HG03378 (cell line): ENCODE data around the gene P2RX5.

Experiments used
- ATAC-seq: cut with Tn5 transposase; IDR thresholded peaks from one replicate; pipeline ENCODE4 v1.9.1; 2021; ENCODE audit warnings: mild to moderate bottlenecking, moderate library complexity; ENCODE audit not compliant: unreplicated experiment

The P2RX5 gene

DNA sequence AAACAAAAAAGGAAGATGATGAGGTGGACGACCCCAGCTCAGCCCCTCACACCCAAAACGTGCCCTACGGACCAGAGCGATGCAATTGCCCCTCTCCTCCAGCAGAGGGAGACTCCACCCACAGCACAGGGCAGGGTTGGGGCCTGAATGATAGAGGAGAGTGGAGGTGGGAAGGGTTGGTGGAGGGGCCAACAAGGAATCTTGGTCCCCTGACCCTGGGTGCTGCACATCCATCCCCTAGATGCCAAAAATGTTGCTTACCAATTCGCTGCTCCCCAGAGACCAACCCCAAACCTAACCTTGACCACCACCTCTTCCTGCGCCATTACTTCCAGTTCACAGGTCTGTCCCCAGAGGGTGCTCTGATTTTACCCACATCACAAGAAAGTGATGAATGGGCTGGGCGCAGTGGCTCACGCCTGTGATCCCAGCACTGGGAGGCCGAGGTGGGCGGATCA lies 12.9 kb downstream of the P2RX5 start:
- ATAC-seq, result no peak

DNA sequence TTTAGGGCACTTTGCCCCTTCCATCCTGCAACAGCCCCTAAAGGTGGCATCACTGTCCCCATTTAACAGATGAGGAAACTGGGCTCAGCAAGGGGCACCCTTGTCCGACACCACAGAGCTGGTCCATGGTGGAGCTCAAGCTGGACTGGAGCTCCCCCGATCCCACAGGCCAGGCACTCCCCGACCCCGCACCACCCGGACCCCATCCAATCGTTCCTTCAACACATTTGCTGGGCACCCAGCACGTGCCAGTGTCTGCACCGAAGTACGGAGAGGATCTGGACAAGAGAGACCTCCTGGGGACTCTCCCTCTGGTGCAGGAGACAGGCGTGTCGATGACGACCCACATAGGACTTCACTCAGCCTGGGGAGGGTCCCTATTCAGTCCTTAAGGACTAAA lies 13.9 kb downstream of the P2RX5 start:
- no peak for ATAC-seq

DNA sequence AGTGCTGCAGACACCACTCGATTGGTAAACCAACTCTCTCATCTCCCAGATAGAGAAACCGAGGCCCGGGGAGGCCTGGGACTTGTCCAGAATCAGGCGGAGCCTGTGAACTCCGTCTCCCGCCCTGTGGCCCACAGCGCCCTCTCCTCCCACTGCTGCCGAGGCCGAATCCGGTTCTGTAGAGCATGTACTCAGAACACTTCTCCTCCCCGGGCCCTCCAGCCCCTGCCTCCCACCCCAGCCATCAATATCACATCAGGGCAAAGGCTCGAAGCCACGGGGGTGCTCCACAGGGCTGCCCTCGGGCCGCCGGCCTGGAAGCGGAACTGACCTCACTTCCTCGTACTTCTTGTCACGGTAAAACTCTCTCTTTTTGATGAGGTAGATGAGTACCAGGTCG lies 14.4 kb downstream of the P2RX5 start:
- ATAC-seq, result no peak

DNA sequence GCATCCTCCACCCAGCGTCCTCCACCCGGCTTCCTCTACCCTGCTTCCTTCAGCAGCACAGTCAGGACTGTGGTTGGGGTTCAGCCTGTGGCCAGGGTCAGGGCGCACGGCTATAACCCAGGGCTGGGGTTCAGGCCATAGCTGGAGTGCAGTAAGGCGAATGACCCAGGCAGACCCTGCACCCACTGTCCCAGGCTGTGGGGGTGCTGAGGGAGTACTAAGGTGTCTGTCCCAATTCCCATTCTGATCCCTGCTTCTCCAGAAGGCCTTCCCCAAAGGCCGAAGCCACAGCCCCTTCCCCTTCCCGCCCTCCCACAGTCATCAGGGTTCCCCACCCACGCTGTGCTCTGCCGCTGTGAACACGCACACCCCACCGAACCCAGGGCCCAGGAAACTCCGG lies 14.9 kb downstream of the P2RX5 start:
- ATAC-seq, result no peak

DNA sequence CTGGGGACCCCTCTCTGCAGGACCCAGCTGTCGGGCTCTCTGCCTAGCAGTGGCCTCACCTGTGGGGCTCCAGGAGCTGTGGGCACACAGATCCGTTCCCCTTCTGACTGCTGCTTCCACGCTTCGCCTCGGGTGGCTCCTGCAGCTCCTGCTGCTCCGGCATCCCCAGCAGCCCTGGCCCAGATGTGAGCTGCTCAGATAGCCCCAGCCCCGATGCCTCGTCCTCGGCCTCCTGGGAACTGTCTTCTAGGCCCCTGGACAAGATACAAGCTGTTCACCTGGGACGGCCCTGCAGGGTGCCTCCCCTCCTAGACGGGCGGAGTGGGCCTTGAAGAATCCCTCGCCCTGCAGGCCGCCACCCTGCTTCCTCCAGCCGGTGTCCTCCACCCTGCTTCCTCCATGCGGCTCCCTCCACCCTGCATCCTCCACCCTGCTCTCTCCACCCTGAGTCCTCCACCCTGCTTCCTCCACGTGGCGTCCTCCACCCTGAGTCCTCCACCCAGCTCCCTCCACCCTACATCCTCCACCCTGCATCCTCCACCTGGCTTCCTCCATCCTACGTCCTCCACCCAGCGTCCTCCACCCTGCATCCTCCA lies 16.3 kb downstream of the P2RX5 start:
- ATAC-seq, result no peak

DNA sequence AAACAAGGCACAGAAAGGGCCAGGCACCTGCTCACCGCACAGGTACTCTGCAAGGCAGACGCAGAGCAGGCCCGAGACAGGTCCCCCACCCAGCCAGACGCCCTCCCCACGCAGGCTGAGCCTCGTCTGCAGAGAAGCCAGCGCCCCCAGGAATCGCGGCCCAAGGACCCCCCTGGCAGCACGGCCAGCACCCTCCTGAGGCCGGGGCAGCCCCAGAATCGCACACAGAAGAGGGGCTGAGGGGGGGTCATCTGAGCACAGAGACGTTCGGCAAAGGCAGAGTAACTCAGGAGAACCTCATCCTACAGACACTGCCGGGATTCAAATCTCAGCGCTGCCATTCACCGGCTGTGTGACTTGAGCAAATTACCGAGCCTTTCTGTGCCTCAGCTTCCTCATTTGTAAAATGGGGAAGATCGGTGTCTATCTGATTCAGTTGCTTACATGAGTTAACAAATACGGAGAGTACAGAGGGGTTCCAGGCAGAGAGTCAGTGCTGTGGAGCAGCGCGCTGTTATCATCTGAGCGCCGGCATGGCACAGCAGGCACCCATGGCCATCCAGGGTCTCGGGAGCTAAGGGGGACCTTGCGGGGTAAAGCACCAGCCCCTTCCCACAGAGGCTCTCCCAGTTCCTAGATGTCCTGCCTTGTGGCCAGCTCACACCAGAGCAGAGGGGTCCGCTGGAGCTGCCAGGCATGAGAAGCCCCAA lies 17.0 kb downstream of the P2RX5 start:
- ATAC-seq, result no peak

DNA sequence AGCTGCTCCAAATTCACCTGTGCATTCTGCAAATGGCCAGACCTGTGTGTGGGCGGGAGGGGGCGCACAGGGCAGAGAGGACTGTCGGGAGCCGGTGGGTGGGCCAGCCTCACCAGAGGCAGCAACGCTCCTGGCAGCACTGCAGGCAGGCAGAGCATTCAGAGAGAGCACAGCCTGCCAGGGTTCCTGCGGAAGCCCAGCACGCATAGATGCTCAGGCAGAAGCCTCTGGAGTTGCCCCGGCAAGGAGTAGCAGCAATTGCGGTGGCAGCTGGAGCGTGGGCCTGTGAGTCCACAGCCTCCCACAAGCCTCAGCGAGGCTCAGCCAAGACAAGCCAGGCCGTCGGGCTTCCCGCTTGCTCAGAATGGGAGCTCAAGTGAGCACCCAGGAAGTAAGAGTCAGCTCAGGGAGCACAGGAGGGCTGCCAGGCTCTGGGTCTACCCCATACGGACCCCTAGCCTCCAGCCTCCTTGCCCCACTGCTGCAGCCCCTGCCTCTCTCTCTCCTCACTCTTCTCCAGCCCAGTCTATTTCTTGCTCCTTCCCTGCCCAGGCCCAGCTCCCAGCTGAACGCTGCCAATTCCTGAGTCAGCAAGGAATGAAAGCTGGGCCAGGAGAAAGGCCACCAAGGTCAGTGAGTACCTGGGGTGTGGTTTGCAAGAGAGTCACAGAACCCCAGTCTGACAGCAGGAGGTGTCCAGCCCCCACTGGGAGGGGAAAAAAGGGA lies 17.7 kb downstream of the P2RX5 start:
- no peak for ATAC-seq

DNA sequence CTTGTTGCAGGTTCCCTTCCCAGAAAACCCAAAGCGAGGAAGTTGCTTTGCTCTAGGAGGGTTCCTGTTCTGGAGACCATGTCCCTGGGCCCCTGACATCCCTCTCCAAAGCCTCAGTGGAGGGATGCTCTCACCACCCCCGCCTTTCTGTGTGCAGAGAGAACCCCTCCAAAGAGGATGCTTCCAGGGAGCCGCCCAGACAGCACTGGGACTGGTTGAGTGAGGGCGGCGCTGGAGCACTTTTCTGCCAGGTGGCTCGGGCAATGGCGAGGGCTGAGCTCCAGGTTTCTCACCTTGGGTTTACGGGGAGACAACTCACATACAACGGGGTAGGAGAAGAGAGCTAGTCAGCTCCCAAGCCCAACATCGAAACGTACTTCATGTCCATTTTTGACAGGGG lies 20.1 kb downstream of the P2RX5 start:
- ATAC-seq, result no peak

DNA sequence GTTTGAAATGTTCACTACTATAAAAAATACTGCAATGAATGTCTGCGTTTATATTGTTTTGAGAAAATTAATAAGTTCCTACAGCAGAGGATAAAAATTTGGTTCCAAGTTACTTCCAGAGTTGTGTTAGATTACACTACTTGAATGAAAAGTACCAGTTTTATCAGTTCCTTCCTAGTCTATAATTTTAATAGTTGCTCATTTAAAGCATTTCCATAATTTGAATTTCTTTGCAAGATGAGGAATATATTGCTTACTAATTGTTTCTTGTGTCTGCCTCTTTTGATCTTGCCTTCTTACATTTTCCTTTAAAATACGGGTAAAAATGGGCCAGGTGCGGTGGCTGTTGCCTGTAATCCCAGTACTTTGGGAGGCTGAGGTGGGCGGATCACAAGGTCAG lies 23.4 kb downstream of the P2RX5 start:
- ATAC-seq, result no peak

DNA sequence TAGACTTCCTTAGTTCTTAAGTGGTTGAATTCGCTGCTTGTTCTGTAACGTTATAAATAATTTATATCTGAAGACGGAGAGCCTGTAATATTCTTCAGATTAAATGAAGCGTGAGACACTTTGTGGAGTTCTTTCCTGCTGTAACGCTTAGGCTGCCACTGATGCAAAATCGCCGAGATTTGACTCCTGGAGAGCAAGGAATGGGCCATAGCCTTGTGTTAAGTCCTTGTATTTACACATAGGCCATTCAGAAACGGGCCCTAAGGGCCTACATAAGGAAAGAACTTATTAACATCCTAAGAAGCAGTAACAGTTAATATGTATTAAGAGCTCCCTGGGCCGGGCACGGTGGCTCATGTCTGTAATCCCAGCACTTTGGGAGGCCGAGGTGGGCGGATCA lies 26.4 kb downstream of the P2RX5 start:
- no peak for ATAC-seq

DNA sequence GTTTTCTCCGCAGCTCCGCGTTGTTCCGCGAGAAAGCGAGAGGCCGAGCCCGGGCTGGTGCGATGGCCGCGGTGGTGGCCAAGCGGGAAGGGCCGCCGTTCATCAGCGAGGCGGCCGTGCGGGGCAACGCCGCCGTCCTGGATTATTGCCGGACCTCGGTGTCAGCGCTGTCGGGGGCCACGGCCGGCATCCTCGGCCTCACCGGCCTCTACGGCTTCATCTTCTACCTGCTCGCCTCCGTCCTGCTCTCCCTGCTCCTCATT lies 26.9 kb downstream of the P2RX5 start:
- no peak for ATAC-seq

DNA sequence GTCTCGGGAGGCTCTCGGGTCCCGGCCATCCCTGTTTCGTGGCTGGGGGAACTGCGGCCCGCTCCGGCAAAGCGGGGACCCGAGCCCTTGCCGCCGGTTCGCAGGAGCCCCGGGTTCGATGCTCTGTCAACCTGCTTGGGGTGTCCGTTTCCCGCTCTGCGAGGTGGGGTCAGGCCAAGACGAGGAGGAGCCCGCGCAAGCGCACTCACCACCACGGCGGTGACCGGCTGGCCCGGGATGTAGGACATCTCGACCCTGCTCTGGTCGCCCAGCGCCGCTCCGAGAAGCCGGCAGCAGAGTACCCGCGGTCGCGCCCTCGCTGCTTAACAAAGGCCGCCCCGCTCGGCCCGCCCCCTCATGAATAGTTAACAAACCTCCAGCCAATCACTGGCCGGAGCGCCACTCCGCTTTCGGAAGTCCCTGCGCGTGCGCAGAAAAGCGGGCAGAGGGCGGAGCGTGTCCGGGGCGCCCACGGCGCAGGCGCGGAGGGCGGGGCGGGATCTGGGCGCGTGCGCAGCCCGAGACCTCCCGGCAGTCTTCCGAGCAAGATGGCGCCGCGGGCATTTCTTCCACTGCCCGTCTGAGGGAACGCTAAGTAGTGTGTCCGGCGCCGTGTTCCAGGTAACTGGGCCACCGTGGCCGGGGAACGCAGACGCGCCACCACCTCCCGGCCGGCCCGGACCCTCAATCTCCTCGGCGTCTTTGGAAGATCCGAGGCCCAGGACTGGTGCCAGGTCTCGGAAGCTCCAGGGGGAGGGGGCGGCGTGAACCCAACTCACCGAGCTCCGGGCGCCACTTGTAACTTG lies 27.5 kb downstream of the P2RX5 start, which contains the start of the genes EMC6 and TAX1BP3:
Gene EMC6, plus strand, starts transcription at position 534 of the 806 bp plus-strand sequence. CDS start 335 bp downstream, outside the sequence.
Gene TAX1BP3, minus strand, starts transcription at position 300 of the 806 bp plus-strand sequence. Its CDS starts 52 bp downstream, at position 248.
- ATAC-seq, result peak; percentile 84

DNA sequence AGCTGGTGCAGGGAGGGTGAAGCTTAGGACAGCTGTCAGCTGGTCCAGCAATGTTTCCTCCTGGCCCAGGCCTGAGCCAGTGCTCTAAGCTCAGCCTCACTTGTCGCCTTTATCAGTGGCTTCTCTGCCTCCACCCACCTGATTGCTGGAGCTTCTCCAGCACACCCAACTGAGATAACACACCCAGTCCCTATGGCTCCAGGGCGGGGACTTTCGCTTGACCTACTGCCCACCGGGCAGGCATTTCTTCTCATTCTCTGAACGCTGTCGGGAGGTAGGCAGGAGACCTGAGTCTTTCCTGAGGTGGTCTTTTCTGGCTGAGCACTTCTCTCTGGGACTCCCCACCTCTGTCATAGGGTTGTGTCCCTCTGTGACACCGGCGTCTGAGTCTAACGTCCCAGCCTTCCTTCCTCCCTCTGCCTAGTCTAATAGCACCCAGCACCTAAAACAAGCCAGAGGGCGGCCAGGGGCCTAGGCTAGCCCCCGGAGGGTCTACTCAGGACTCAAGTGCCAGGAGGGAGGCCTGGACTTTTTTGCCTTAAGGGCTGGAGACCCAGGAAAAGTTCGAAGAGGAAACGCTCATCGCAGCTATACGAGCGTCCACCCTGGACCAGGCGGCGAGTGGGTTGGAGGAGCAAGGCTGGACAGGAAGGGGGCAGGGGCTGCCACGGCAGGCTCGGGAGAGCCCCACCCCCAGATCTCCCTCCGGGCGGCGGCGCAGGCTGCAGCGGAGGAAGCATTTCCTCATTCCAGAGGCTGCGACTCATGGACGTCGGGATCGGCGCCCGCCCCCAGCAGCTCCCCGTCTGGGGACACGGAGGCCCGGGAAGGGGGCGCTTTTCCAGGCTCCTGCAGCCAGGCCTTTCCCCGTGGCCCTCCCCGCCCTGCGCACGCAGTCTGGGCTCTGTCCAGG lies 28.3 kb downstream of the P2RX5 start:
- ATAC-seq, result peak; percentile 10

DNA sequence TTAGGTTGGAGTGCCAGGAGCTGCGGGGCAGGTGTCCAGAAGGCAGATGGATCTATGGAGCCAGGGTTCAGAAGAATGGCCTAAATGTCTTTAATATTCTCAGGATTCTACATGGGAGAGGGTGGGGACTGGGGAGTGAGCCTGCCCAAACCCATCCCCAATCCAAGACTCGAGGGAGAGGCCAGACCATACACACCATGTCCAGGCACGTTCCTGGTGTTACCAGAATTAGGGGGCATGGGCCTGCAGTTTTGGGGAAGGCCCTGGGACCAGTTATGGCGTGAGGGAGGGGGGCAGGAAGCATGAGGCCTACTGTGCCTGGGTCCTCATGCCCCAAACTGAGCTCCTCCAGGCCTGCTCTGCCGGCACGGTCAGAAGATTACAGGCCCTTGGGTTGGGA lies 29.4 kb downstream of the P2RX5 start:
- ATAC-seq, result no peak

DNA sequence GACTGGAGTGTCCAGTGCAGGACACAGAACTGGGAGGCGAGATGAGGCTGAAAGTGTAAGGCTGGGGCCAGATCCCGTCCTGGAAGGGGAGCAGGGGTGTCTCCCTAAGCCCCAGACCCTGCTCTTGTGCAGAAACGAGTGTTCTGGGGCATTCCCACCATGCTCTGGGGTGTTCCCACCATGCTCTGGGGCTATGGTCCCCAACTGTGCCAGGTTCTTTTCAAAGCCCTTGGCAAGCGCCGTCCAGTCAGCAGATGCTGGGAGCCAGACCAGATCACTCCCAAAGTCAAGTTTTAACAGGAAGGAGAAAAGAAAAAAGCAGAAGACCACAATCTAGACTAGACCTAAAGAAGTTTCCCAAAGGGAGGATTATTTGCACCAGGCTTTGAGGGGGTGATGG lies 30.1 kb downstream of the P2RX5 start:
- no peak for ATAC-seq

DNA sequence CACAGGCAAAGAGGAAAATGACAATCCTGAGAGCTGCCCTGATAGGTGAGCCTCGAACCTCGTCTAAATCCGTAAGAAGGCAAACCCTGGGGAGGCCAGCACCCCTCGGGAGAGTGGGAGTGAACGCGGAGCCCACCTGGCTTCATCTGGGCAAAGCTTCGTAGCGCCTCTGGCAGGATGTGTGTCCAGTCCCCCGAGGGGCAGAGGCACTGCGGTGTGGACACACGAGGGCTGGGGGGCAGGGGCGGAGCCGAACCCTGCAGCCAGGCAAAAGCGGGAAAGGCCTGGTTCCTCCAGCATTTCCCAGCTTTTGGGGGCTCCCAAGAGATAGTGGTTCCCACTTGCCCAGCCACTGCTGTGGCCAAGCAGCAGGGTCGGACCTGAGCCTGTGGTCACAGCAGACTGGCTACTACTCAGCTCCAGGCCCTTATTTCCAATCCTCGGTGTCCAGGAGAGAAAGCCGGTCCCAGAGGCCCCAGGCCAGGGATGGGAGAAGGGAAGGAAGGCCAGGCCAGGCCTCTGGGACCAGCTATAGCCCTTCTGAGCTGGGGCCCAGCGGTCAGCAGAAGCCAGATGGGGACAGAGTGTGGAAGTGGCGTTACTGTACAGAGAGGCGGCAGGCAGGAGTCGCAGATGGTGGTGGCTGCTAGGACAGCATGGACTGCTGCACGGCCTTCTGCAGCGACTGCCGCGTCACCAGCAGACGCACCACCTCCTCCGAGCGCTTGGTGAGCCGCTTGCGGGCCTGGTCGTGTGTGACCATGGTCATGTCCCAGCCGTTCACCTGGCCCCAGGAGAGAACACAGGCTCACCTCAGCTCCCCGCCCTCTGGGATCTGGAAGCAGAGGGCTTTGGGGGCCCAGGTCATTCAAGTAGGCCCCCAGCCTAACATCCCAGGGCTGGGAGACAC lies 32.6 kb downstream of the P2RX5 start:
- ATAC-seq, result no peak

DNA sequence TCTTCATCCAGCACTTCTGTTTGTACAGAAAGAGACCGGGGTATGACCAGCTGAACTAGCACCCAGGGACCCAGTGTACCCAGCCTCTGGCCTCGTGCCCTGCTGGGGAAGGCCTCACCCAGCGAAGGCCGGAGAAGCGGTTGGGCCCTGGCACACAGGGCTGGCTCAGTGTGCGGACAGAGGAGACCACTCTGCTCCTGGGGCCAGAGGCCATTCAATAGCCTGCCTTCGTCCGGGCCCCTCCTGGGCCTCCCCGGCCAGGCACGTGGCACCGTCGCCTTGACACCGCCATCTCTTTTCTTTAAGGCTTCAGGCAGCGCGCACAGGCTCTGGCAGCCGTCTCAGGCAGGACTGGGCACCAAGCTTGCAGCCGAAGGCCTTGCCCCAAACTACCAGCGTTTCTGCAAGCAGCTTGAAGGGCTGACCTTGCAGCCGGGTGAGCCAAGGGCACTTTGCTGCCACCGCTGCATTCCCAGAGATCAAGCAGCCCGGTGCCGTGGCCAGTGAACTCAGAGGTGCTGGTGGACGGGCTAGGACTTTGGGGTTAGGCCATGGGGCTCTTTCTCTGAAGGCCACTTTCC lies 35.6 kb downstream of the P2RX5 start:
- no peak for ATAC-seq

DNA sequence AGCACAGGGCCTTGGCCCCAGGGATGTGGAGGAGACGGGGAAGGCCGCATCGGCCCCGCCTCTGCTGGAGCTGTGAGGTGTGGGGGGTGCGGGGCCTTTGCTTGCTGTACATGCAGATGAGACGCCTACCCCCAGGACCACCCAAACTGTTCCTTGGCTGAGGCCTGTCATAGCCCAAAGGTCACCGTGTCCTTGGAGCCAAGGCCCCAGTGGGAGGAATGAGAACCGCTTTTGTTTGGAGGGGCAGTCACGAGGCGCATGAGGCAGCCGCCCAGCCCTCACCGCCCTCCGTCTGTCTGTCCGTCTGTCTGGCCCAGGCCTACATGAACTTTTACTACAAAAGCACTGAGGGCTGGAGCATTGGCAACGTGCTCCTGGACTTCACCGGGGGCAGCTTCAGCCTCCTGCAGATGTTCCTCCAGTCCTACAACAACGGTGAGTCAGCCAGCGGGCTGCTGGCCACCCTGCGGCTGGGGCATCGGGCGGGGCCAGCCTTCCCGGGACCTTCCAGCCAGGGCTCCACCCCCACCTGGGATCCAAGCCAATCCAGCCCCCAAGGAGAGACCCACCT lies 36.3 kb downstream of the P2RX5 start:
- ATAC-seq, result no peak
